HG02885 (cell line): ENCODE results near the gene LARGE1.

Experiments
- ATAC-seq: cut with Tn5 transposase; IDR thresholded peaks from one replicate; pipeline ENCODE4 v1.9.1; 2021; ENCODE audit warnings: mild to moderate bottlenecking; ENCODE audit not compliant: unreplicated experiment, poor library complexity

Gene LARGE1

DNA sequence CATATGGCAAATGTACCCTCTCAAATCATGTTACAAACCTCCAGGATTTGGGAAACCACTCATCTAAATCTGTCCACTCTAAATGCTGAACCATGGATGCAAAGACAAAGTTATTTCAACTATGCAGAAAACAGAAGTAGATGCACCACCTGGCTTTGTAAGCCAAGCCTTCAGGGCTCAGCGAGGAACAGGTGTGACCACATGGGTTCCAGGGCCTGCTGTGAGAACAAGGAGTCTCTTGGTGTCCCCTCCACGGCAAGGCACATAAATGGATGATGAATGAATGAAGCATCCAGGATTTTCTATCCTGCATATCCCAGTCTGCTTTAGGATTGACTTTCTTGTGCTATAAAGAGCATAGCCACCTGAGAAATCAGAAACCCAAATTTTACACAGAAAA lies 284.5 kb downstream of the LARGE1 start:
- ATAC-seq, result no peak

GRCh38 chr22:33631777-33632176 lies 288.5 kb downstream of the LARGE1 start:
- ATAC-seq, result no peak

DNA sequence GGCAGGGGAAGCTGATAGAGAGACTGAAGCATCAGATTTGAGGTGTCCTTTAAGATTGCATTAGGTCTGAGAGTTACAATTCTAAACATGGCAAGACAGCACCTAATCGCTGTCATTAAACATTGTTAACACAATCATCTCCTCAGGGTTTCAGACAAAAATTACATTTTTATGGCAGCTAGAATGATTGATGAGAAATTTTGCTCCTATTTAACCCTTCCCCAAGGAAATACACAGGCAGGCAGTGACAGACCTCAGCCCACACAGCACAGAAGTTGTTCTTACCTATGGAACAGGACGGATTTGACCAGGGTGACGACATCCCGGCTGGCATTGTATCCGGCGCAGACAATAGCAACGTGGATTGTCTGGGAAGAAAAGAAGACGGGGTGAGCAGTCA lies 294.3 kb downstream of the LARGE1 start:
- no peak for ATAC-seq

DNA sequence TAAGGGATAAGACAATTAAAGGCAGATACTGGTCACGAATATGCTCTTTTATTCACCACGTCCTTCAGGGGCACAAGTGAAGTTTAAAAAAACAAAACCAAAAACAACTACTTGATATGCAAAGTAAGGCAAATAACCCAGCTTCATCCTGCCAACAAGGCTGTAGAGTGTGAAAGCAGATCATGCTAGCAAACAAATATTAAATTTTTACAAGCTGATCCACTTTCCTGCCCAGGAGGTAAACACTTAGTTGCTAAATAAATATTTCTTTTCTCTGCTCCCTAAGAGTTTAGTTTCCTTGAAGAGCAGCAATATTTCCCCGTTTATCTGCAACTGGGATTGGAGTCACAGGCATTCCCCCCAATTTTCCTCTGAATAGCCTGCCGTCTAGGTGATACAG lies 300.2 kb downstream of the LARGE1 start:
- no peak for ATAC-seq

GRCh38 chr22:33606504-33606903 lies 313.8 kb downstream of the LARGE1 start:
- no peak for ATAC-seq

GRCh38 chr22:33605666-33606065 lies 314.6 kb downstream of the LARGE1 start:
- no peak for ATAC-seq

DNA sequence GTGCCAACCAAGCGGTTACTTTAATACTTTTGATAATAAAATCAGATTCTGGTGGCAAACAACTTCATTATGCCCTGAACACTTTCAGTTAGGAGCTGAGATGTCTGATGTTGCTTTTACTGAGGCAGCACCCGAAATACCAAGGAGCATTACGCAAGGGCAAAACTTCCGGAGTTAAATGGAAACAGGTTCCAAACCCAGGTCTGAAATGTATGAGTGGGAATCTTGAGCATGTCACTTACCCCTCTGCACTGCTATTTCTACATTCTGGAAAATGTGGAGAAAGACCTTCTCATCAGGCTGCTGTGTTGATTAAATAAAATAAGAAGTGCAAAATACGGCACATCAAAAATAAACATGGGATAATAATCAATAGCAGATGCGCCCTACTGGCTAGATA lies 315.1 kb downstream of the LARGE1 start:
- ATAC-seq, result no peak

DNA sequence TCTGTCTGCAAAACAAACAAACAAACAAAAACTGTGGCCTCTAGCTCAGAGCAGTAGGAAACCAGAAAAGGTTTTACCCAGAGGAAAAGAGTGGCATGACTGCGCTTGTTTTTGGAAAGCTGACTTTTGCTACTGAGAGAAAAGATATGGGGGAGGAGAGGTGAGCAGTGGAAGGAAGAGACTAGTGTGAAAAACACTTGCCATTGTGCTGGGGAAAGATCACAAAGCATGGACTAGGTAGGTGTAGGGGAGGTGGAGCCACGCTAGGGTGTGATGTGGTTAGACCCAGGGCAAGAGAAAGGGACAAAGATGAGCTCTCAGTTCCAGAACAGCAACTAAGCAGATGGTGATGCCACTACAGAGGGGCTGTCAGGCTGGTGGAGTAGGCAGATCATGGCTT lies 319.2 kb downstream of the LARGE1 start:
- ATAC-seq, result no peak

GRCh38 chr22:33600595-33600994 lies 319.7 kb downstream of the LARGE1 start:
- ATAC-seq, result no peak

GRCh38 chr22:33600113-33600512 lies 320.2 kb downstream of the LARGE1 start:
- no peak for ATAC-seq

- no peak for ATAC-seq
Measured at GRCh38 chr22:33599596-33599995, 320.7 kb downstream of the LARGE1 start.

GRCh38 chr22:33598821-33599220 lies 321.5 kb downstream of the LARGE1 start:
- no peak for ATAC-seq

DNA sequence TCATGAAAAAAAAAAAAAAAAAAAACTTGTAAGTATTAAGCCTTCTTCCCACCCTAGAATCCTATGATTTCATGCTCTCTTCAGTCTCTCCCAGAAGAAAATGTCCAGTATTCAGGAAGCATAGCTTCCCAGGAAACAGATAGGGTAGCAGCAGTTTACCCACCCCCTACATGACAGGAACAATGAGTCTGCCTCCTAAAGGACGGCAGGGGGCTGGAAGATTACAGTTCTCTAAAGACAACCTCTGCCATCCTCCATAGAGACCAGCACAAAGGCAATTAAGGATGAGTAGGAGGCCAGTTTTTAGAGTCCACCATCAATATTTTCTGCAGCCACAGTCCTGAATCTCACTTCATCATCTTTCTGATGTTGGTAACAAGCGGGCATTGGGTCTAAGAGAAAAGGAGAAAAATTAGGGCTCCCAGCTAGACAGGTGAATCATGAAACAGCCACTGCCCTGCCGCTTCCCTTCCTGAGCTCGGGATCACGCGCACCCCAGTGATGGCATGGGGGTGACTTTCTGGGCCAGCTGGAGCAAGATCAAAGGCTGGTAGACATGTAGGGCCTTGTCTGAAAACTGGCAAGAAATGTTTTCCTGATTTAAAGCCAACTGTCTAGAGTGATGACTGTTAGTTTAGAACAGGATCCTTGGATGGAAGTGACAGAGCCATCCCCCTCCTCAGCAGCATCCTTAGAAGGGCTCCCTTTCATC lies 322.8 kb downstream of the LARGE1 start:
- ATAC-seq, result no peak

GRCh38 chr22:33593818-33594217 lies 326.5 kb downstream of the LARGE1 start:
- ATAC-seq, result no peak

DNA sequence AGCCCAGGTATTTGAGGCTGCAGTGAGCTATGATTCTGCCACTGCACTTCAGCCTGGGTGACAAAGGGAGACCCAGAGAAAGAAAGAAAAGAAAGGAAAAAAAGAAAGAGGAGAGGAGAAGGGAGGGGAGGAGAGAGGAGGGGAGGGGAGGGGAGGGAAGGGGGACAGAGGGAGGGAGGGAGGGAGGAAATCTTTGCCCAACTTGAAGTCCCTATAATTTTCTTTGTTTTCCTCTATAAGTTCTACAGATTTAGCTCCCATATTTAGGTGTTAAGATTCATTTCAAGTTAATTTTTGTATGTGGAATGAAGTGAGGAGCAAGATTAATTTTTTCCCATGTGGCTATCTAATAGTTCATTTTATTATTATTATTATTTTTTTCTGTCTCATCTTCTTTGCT lies 328.3 kb downstream of the LARGE1 start:
- no peak for ATAC-seq

GRCh38 chr22:33589297-33589696 lies 331.0 kb downstream of the LARGE1 start:
- no peak for ATAC-seq

- no peak for ATAC-seq
Measured at GRCh38 chr22:33588860-33589259, 331.4 kb downstream of the LARGE1 start.

DNA sequence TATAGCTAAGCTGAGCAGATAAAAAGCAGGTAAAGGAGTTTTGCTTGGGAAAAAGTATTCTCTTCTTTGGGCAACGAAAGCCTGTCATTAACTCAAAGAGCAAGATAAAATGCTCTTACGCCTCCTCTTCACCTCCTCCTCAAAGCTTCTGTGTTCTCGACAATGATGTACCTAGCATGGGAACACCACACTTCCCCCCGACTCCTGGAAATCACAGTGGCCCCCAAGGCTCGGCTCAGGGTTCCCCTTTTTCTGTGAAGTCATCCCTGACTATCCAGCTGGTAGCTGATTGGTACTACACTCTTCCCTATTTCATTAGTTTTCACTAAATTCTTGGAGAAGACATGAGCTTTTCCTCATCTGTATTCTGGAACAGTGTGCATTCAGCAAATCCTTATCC lies 336.1 kb downstream of the LARGE1 start:
- ATAC-seq, result no peak

DNA sequence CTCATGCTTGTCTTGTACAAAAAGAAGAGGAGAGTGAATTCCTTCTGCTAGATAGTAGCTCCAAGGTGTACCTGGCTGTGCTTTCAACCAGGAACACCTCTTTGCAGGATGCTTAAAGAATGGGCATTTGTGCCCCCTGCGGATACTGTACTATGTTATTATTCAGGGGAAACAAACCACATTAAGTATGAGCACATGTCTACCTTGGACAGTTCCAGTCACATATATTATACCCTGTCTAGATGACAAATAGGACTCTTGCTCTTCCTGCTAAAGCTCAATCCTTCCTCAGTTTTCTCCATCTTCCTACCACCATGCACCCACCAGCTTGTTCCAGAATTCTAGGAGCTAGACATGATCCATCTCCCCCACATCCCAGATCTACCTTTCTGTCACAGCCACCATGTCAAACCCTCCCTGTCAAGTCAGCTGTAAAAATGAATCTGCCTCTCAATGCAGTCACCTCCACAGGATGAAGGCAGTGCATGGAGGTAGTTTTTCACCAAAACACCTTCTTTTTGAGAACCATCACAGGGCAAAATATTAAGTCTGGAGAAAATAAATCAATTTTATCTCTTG lies 337.4 kb downstream of the LARGE1 start:
- no peak for ATAC-seq

DNA sequence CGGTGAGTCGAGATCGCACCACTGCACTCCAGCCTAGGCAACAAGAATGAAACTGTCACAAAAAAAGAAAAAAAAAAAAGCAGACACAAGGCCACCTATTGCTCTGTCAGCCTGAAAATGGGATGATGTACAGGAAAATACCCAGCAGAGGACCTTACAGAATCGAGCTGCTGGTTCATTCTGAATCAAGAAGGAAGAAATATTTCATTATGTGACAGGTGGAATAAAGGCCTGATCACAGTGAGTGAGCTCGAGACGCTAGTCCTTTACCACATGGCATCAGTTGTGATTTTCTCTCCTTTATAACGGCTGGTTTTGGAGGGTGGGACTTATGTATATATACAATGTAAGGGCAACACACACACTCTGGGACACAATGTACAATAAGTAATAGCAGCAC lies 340.0 kb downstream of the LARGE1 start:
- ATAC-seq, result no peak

DNA sequence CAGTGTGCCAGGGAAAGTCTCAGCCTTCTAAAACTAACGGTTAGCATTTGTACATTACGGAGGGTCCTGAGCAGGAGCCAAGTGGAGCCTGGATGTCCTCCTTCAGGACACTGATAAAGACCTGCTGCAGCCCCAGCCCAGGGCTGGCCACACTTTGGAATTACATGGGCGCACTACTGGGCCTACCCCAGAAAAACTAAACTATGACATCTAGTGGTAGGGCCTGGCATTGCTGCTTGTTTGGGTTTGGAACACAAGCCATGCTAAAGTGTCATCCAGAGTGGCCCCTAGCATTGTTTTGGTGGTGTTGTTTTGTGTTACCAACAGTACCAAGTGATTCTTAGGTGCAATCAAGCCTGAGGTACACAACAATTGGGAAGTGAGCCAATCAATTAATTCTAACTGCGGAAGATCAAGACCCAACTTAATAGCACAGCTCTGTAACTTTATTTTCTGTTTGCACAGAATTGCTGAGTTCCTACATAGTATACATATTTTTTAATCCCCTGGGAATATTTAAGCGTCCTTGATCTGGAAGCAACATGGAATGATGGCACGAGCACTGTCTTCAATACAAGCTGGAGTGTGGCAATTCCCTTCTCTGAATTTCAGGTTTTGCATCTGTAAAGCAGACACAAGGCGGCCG lies 340.7 kb downstream of the LARGE1 start:
- peak; percentile 46 for ATAC-seq

GRCh38 chr22:33578752-33579151 lies 341.5 kb downstream of the LARGE1 start:
- no peak for ATAC-seq
